Measurements from ENCODE around the gene MRFAP1L1. TPM values are rescaled to one million over a fixed set of nuclear protein-coding genes. Genes with fewer than 3 reads are reported as not detected.

The MRFAP1L1 gene
- polyA plus RNA-seq, 1 experiment: 35.5 TPM

DNA sequence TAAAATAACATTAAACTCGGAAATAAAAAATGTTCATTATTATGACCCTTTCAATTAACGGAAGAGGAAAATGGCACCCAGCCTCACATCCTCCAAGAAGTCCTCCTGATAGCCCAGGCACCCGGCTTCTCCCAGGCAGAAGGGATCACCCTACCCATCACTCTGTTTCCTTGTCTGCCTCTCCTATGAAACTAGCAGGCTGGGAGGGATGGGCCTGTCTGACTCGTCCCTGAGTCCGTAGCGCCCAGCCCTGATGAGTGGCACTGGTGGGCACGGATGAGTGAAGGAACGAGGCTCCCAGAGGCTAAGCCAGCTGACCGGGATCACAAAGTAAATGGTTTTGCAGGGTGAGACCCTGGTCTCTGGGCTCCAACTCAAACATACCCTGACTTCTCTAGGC lies 44.2 kb upstream of the MRFAP1L1 start:
- no peak for DNase-seq (ENCODE audit: low read depth)
- Histone ChIP-seq H3K36me3 (ENCODE audit: control insufficient read depth, insufficient read depth, low read length) (no peaks in the 10 kb centered on the region), H3K27me3 (ENCODE audit: control insufficient read depth, insufficient read depth, low read length) (no peaks in the 10 kb centered on the region), H3K4me3 (ENCODE audit: low read depth, low read length) (no peak overlapping the region)
- TF ChIP-seq, protein P1, sequence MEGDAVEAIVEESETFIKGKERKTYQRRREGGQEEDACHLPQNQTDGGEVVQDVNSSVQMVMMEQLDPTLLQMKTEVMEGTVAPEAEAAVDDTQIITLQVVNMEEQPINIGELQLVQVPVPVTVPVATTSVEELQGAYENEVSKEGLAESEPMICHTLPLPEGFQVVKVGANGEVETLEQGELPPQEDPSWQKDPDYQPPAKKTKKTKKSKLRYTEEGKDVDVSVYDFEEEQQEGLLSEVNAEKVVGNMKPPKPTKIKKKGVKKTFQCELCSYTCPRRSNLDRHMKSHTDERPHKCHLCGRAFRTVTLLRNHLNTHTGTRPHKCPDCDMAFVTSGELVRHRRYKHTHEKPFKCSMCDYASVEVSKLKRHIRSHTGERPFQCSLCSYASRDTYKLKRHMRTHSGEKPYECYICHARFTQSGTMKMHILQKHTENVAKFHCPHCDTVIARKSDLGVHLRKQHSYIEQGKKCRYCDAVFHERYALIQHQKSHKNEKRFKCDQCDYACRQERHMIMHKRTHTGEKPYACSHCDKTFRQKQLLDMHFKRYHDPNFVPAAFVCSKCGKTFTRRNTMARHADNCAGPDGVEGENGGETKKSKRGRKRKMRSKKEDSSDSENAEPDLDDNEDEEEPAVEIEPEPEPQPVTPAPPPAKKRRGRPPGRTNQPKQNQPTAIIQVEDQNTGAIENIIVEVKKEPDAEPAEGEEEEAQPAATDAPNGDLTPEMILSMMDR (IDR thresholded peaks at IDR 0.05; ENCODE audit: insufficient read depth, low read depth, low read length): no peak
- CTCF ChIA-PET: no interaction called here
- POLR2A ChIA-PET: no interaction called here

- Histone ChIP-seq H3K36me3 (ENCODE audit: control insufficient read depth, insufficient read depth, low read length) (no peaks in the 10 kb centered on the region), H3K4me3 (ENCODE audit: low read depth, low read length) (no peak overlapping the region), H3K27me3 (ENCODE audit: control insufficient read depth, insufficient read depth, low read length) (no peaks in the 10 kb centered on the region)
- ChIA-PET CTCF (no interaction called here), POLR2A (no interaction called here)
- TF ChIP-seq, protein P1 (IDR thresholded peaks at IDR 0.05; ENCODE audit: insufficient read depth, low read depth, low read length): no peak
- DNase-seq (ENCODE audit: low read depth): no peak
Observed at GRCh38 chr4:6753103-6753560, 43.5 kb upstream of the MRFAP1L1 start.

- ChIA-PET POLR2A (no interaction called here), CTCF (no interaction called here)
- TF ChIP-seq, protein P1 (IDR thresholded peaks at IDR 0.05; ENCODE audit: insufficient read depth, low read depth, low read length): no peak
- Histone ChIP-seq H3K36me3 (ENCODE audit: control insufficient read depth, insufficient read depth, low read length) (no peaks in the 10 kb centered on the region), H3K4me3 (ENCODE audit: low read depth, low read length) (no peak overlapping the region), H3K27me3 (ENCODE audit: control insufficient read depth, insufficient read depth, low read length) (no peaks in the 10 kb centered on the region)
- no peak for DNase-seq (ENCODE audit: low read depth)
Observed at GRCh38 chr4:6752486-6752829, 42.8 kb upstream of the MRFAP1L1 start.

DNA sequence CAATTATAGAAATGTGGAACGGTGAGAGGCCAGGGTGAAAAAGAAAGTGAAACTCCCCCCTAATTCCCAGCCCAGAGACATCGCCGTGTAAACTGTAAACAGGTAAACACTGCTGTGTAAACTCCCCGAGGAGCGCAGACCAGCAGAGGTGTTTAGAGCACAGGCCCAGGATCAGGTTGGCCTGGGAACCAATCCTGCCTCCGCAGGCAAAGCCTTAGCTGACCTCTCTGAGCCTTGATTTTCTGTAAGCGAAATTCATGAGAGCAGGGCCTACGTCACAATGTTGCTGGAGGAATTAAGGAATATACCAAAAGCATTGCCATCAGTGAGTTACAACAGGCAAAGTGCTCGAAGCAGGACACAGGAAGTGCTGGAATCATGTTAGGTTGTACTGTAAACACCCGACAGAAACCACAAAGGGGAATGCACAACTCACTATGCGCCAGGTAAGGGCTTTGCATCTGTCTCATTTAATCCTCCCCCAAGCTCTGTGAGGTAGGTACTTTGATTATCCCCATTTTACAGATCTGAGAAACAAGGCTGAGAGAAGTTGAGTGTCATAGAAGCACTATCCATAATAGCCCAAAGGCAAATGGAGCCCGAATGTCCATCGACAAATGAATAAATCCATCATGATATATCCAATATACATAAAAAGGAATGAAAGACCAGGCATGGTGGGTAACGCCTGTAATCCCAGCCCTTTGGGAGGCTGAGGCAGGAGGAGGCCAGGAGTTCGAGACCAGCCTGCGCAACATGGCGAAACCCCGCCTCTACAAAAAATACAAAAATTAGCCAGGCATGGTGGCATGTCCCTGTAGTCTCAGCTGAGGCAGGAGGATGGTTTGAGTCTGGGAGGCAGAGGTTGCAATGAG lies 42.2 kb upstream of the MRFAP1L1 start:
- CTCF ChIA-PET: interaction anchor here (0.9 kb wide), 1 partner anchor 122 kb away, joined by 4 read pairs; no protein-coding TSS in a partner anchor
- Histone ChIP-seq H3K36me3 (ENCODE audit: control insufficient read depth, insufficient read depth, low read length) (no peaks in the 10 kb centered on the region), H3K4me3 (ENCODE audit: low read depth, low read length) (no peak overlapping the region), H3K27me3 (ENCODE audit: control insufficient read depth, insufficient read depth, low read length) (no peaks in the 10 kb centered on the region)
- TF ChIP-seq, protein P1 (IDR thresholded peaks at IDR 0.05; ENCODE audit: insufficient read depth, low read depth, low read length): no peak
- POLR2A ChIA-PET: no interaction called here
- DNase-seq (ENCODE audit: low read depth): no peak

DNA sequence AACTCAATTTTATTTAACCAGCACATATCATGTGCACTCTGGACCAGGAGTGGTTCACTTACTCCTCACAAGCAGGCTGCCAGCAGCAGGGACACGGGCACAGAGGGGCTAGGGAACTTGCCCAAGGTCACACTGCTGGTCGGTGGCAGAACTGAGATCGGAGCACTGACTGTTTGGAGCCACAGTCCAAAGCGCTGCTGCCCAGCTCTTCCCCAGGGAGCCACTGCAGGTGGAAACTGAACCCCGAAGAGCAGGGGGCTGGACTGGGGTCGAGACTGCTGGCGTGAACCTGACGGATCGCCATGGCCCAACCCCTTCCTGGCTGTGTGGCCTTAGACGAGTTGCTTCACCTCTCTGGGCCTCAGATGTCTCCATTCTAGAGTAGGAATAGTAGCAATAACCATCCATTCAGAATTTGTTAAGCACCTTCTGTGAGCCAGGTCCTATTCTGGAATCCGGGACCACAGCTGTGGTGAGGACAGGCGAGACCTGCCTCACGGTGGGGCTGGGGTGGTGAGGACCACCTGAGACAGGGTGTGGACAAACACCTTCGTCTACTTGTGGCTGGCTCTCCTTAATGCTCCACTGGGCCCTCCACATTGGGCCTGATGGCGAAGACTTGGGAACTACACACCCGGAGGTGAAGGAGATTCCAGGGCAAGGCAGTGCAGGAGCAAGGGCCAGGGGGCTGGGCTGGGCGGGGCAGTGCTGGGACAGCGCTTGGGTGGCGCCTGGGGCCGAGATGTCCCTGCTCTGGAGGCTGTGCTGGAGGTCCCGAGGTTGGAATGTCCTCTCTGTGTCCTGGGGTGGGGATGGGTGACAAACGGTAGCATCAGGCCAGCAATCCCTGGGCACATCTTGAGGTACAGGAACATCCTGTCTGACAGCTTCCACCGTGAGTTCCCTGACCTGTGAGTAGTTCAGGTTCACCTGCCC lies 40.9 kb upstream of the MRFAP1L1 start:
- no peaks in the 10 kb centered on the region for H3K27me3 ChIP-seq (ENCODE audit: control insufficient read depth, insufficient read depth, low read length)
- H3K4me3 ChIP-seq (ENCODE audit: low read depth, low read length): no peak overlapping the region
- CTCF ChIA-PET: interaction anchor here (0.9 to 3.7 kb wide), 3 partner anchors 30 to 123 kb away, joined by 4 to 9 read pairs (median 4); no protein-coding TSS in a partner anchor
- no peaks in the 10 kb centered on the region for H3K36me3 ChIP-seq (ENCODE audit: control insufficient read depth, insufficient read depth, low read length)
- no peak for DNase-seq (ENCODE audit: low read depth)
- POLR2A ChIA-PET: no interaction called here
- TF ChIP-seq, protein P1 (IDR thresholded peaks at IDR 0.05; ENCODE audit: insufficient read depth, low read depth, low read length): no peak
